Upper lobe of left lung (tissue), 6 donors: ENCODE measurements around the gene SLC19A1. TPM values are rescaled to one million over a fixed set of nuclear protein-coding genes. Genes with fewer than 3 reads are reported as not detected.

Source experiments
- ATAC-seq, 2 donors: fragments of 200-7000 bp; cut with Tn5 transposase; one replicate each; pipeline ENCODE4 v1.9.1; 2022; ENCODE audit warnings: mild to moderate bottlenecking in 2 of 2, moderate library complexity in 2 of 2; ENCODE audit not compliant: low FRiP score in 2 of 2
- DNase-seq, 2 donors: peaks; one replicate each; pipeline ENCODE4 v3.0.0-alpha.2; 2019 to 2020
- H3K27ac ChIP-seq, 4 donors: fragments of 200-600 bp; sonication (generic); one replicate each; pipeline ENCODE4 v1.5.1; 2016 to 2019
- H3K27me3 ChIP-seq, 4 donors: fragments of 200-600 bp; sonication (generic); one replicate each; pipeline ENCODE4 v1.5.1; 2017 to 2019
- H3K36me3 ChIP-seq, 4 donors: fragments of 200-600 bp; sonication (generic); one replicate each; pipeline ENCODE4 v1.5.1; 2016 to 2019
- H3K4me1 ChIP-seq, 4 donors: fragments of 200-600 bp; sonication (generic); one replicate each; pipeline ENCODE4 v1.5.1; 2018 to 2019
- H3K4me3 ChIP-seq, 4 donors: fragments of 200-600 bp; sonication (generic); one replicate each; pipeline ENCODE4 v1.5.1; 2017 to 2019; ENCODE audit warnings: mild to moderate bottlenecking in 2 of 4, moderate library complexity in 1 of 4
- H3K9me3 ChIP-seq, 4 donors: fragments of 200-600 bp; sonication (generic); one replicate each; pipeline ENCODE4 v1.5.1; 2018 to 2019
- EP300 ChIP-seq, 4 donors: sonication (generic); formaldehyde crosslinking; IDR thresholded peaks; one replicate each; pipeline ENCODE4 v1.5.1; 2017; ENCODE audit warnings: antibody characterized with exemption in 4 of 4, control low read depth in 2 of 4
- POLR2A ChIP-seq, 4 donors: fragments of 450-650 bp; IDR thresholded peaks; one replicate each; pipeline ENCODE4 v1.5.1; 2016 to 2017; ENCODE audit warnings: antibody characterized with exemption in 4 of 4, mild to moderate bottlenecking in 2 of 4
- POLR2AphosphoS5 ChIP-seq, 2 donors: sonication (generic); formaldehyde crosslinking; IDR thresholded peaks; one replicate each; pipeline ENCODE4 v1.5.1; 2017; ENCODE audit warnings: antibody characterized with exemption in 2 of 2
- WGBS, 2 donors: methylation state at CpG; one replicate each; pipeline ENCODE4 v1.1.5; 2017 to 2018; 5-methylcytosine and 5-hydroxymethylcytosine counted together
- total RNA-seq, 6 donors: library from RNA; depleted of rRNA in 4 of 6; stranded (reverse); fragments of >200 nt in 4 of 6; gene quantifications; one replicate each; pipeline versions ENCODE4 v1.1.0 to v1.2.1, GENCODE V29; 2016 to 2021
- TF ChIP-seq, protein P1 (sequence below), 6 experiments: fragments of 450-650 bp in 4 of 6; fragments of 200-600 bp in 2 of 6; sonication (generic) in 2 of 6; IDR thresholded peaks; one replicate each; pipeline ENCODE4 v1.5.1; 2016 to 2019; ENCODE audit warnings: antibody characterized with exemption in 6 of 6
- donor health status: DM: no; HTN: no; CAD: no; lungs with moderate emphysema.
- donor health status: DM: no; HTN: yes; CAD: no; lungs with severe emphysema.

The SLC19A1 gene
- total RNA-seq, 6 donors from 2014 or later: 36.4 to 75.6 (median 49.9) TPM

DNA sequence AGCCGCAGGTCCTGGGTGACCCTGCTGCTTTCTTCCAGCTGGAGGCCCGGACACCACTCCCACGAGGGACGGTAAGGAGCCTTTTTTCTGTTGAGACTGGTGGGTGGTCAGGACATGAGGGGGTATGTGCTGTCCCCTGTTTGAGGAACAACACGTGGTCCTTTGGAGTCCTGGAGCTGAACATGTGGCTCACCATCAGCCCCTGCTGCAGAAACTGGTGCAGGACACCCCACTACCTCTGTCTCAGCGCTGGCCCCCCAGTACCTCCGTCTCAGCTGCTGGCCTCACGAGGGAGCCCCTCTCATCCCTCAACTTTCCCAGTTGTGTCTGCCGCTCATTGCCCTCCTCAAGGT, 34.7 kb downstream of the SLC19A1 start:
- Histone ChIP-seq H3K36me3 (peaks cover 0 to 36% (median 19%) of the 10 kb centered on the region in 4 donors), H3K4me1 (no peaks in the 10 kb centered on the region), H3K4me3 (no peak overlapping the region), H3K9me3 (no peaks in the 10 kb centered on the region), H3K27ac (no peak overlapping the region), H3K27me3 (no peaks in the 10 kb centered on the region)
- WGBS, 2 donors: 89% methylated on average over 7 to 9 of the region's 9 CpGs
- TF ChIP-seq, protein P1, sequence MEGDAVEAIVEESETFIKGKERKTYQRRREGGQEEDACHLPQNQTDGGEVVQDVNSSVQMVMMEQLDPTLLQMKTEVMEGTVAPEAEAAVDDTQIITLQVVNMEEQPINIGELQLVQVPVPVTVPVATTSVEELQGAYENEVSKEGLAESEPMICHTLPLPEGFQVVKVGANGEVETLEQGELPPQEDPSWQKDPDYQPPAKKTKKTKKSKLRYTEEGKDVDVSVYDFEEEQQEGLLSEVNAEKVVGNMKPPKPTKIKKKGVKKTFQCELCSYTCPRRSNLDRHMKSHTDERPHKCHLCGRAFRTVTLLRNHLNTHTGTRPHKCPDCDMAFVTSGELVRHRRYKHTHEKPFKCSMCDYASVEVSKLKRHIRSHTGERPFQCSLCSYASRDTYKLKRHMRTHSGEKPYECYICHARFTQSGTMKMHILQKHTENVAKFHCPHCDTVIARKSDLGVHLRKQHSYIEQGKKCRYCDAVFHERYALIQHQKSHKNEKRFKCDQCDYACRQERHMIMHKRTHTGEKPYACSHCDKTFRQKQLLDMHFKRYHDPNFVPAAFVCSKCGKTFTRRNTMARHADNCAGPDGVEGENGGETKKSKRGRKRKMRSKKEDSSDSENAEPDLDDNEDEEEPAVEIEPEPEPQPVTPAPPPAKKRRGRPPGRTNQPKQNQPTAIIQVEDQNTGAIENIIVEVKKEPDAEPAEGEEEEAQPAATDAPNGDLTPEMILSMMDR (IDR thresholded peaks at IDR 0.05): no peak
- TF ChIP-seq EP300 (IDR thresholded peaks at IDR 0.05) (no peak), POLR2A (IDR thresholded peaks at IDR 0.05) (no peak), POLR2AphosphoS5 (IDR thresholded peaks at IDR 0.05) (no peak)
- no peak for DNase-seq
- no peak for ATAC-seq

DNA sequence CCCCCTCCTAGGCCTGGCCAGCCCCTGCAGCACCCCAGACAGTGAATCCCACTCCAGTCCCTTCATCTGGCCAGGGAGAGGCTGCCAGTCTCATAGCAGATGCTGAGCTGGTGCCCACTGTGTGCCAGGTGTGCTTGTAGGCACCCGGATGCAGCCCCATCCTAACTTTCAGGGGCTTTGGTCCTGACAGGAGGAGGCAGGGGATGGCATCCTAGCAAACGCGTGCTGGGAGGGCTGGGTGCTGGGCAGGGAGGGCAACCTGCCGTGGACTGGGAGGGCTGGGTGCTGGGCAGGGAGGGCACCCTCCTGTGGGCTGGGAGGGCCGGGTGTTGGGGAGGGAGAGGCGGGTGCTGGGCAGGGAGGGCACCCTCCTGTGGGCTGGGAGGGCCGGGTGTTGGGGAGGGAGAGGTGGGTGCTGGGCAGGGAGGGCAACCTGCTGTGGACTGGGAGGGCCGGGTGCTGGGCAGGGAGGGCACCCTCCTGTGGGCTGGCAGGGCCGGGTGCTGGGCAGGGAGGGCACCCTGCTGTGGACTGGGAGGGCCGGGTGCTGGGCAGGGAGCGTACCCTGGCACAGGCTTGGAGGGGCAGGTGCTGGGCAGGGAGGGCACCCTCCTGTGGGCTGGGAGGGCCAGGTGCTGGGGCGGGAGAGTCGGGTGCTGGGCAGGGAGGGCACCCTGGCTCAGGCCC, 35.3 kb downstream of the SLC19A1 start:
- Histone ChIP-seq H3K36me3 (peaks cover 0 to 30% (median 16%) of the 10 kb centered on the region in 4 donors), H3K4me1 (no peaks in the 10 kb centered on the region), H3K27ac (no peak overlapping the region), H3K27me3 (no peaks in the 10 kb centered on the region), H3K9me3 (no peaks in the 10 kb centered on the region), H3K4me3 (no peak overlapping the region)
- TF ChIP-seq, protein P1 (IDR thresholded peaks at IDR 0.05): no peak
- TF ChIP-seq POLR2A (IDR thresholded peaks at IDR 0.05) (no peak), EP300 (IDR thresholded peaks at IDR 0.05) (no peak), POLR2AphosphoS5 (IDR thresholded peaks at IDR 0.05) (no peak)
- WGBS, 2 donors: 67 to 84% methylated on average over 1 to 5 of the region's 13 CpGs
- ATAC-seq (no peak), DNase-seq (peak in 1 of 2 donors; percentile 74)

DNA sequence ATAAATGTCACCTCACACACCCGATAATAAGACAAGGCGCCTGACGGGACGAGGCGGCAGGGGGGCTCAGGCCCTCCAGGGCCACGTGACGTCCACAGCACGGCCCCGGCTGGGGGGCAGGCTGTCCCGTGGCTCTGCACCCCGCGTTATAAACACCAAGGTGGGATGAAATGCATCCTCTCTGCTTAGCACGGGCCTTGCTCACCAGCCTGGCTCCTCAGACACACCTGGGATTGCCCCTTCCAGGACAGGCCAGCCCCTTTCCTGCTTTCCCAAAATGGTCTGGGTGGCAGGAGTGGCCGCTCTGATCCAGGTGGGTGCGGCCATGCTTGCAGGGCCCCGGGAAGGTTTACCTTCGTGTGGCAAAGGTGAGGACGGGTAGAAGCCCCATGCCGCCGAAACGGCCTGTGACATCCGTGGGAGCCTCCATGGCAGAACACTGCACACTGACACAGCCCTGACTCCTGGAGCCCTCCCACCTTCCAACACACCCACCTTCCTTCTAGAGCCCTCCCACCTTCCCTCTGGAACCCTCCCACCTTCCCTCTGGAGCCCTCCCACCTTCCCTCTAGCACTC, 35.9 kb downstream of the SLC19A1 start:
- TF ChIP-seq, protein P1 (IDR thresholded peaks at IDR 0.05): no peak
- TF ChIP-seq POLR2AphosphoS5 (IDR thresholded peaks at IDR 0.05): no peak
- no peak for TF ChIP-seq EP300 (IDR thresholded peaks at IDR 0.05)
- no peak for TF ChIP-seq POLR2A (IDR thresholded peaks at IDR 0.05)
- Histone ChIP-seq H3K4me1 (no peaks in the 10 kb centered on the region), H3K27ac (no peak overlapping the region), H3K36me3 (peaks cover 0 to 25% (median 9%) of the 10 kb centered on the region in 4 donors), H3K4me3 (no peak overlapping the region), H3K9me3 (no peaks in the 10 kb centered on the region), H3K27me3 (no peaks in the 10 kb centered on the region)
- WGBS, 2 donors: 90 to 91% methylated on average over 13 to 22 of the region's 22 CpGs
- ATAC-seq (no peak), DNase-seq (peak in 1 of 2 donors; percentile 65)

DNA sequence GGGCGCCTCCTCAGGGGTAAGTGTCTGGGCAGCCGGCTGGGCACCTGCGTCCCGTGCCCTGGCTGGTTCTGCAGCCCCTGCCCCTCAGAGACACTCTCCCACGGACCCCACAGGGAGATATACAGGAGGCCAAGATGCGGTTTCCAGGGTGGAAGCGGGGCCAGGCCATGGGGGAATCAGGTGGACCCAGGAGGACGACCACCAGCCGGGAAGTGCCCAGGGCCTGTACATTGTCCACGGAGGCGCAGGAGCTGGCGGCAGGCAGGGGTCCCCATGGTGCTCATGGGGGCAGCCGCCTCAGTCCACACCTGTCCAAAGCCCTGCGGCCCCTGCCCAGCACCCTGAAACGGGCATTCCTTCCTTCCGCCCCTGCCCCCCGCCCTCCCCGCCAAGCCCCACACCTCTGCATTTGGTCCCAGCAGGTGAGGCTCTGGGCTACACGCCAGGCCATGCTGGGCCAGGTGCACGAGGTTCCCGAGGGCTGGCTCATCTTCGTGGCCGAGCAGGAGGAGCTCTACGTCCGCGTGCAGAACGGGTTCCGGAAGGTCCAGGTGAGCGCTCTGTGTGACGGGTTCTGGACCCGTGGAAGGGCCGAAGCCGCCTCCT, 36.7 kb downstream of the SLC19A1 start:
- ATAC-seq (no peak), DNase-seq (peak in 1 of 2 donors; percentile 77)
- WGBS, 2 donors: 88 to 94% methylated on average over 18 to 32 of the region's 33 CpGs
- TF ChIP-seq, protein P1 (IDR thresholded peaks at IDR 0.05): no peak
- TF ChIP-seq POLR2AphosphoS5 (IDR thresholded peaks at IDR 0.05) (no peak), POLR2A (IDR thresholded peaks at IDR 0.05) (no peak), EP300 (IDR thresholded peaks at IDR 0.05) (no peak)
- H3K4me1 ChIP-seq: no peaks in the 10 kb centered on the region
- H3K9me3 ChIP-seq: no peaks in the 10 kb centered on the region
- peaks cover 0 to 21% (median 6%) of the 10 kb centered on the region in 4 donors for H3K36me3 ChIP-seq
- no peaks in the 10 kb centered on the region for H3K27me3 ChIP-seq
- H3K4me3 ChIP-seq: no peak overlapping the region
- no peak overlapping the region for H3K27ac ChIP-seq
